HCT116 (cell line): ENCODE results near the gene COL26A1. TPM values are rescaled to one million over a fixed set of nuclear protein-coding genes. Genes with fewer than 3 reads are reported as not detected.
A peak's percentile ranks its signal among the peaks of the same experiment; 100 is the strongest.

Experiments used
- ATAC-seq: fragments of 200-7000 bp; cut with Tn5 transposase; 2 replicates; pipeline ENCODE4 v1.9.1; 2020; ENCODE audit warnings: mild to moderate bottlenecking, moderate library complexity
- BruUV-seq: library from RNA; stranded (reverse); fragments of 400-500 nt; replicated peaks from 2 replicates; lab custom pipeline; 2021; lab: Mats Ljungman, UMichigan
- CTCF ChIA-PET: fragments of 300-600 bp; sonication (Branson Sonifier 250); formaldehyde crosslinking; loops from one replicate; lab custom pipeline; 2021; ENCODE audit warnings: antibody characterized with exemption; lab: Charles Lee
- POLR2A ChIA-PET: fragments of 300-600, 350-600 bp; sonication (Branson Sonifier 250); formaldehyde crosslinking; loops from one replicate; lab custom pipeline; 2021; ENCODE audit warnings: antibody characterized with exemption; lab: Charles Lee
- RAD21 ChIA-PET, 2 experiments: fragments of 300-600 bp; sonication (Branson Sonifier 250); formaldehyde crosslinking; loops; one replicate each; lab custom pipeline; 2023; ENCODE audit warnings: low total read pairs in 2 of 2; ENCODE audit not compliant: uncharacterized antibody in 2 of 2, unreplicated experiment in 2 of 2, low non-redundant PET in 1 of 2; lab: Charles Lee
- DNase-seq: peaks from one replicate; pipeline ENCODE4 v3.0.0-alpha.2; 2010; ENCODE audit warnings: low read depth, low spot score
- H2AFZ ChIP-seq: fragments of 200-600 bp; shearing (Covaris generic), sonication (generic); 2 replicates; pipeline ENCODE4 v1.6.1; 2017; ENCODE audit warnings: low read depth, mixed run types, mixed read lengths, antibody characterized with exemption, low read length; ENCODE audit not compliant: poor library complexity, severe bottlenecking
- H3K27ac ChIP-seq: 2 replicates; pipeline ENCODE4 v1.5.1; 2012; ENCODE audit warnings: low read depth, low read length
- H3K27me3 ChIP-seq: fragments of 200-600 bp; sonication (generic); 2 replicates; pipeline ENCODE4 v1.6.1; 2016; ENCODE audit warnings: mixed run types, low read length, mixed read lengths; ENCODE audit not compliant: insufficient read depth
- H3K36me3 ChIP-seq, 2 experiments: fragments of 200-500 bp in 1 of 2; fragments of 200-600 bp in 1 of 2; sonication (Bioruptor generic) in 1 of 2; sonication (generic) in 1 of 2; 2 replicates each; pipeline versions ENCODE4 v1.5.1 to v1.6.1; 2014 to 2016; ENCODE audit warnings: low read length in 2 of 2, inconsistent platforms in 1 of 2, mixed read lengths in 1 of 2, mixed run types in 1 of 2; ENCODE audit not compliant: insufficient read depth in 2 of 2, control insufficient read depth in 1 of 2
- H3K4me1 ChIP-seq, 2 experiments: fragments of 200-600 bp in 1 of 2; sonication (generic) in 1 of 2; 2 replicates each; pipeline versions ENCODE4 v1.5.1 to v1.6.1; 2012 to 2017; ENCODE audit warnings: low read length in 2 of 2, inconsistent platforms in 1 of 2, mild to moderate bottlenecking in 1 of 2, mixed read lengths in 1 of 2, mixed run types in 1 of 2, moderate library complexity in 1 of 2; ENCODE audit not compliant: insufficient read depth in 2 of 2, control insufficient read depth in 1 of 2
- H3K4me2 ChIP-seq: fragments of 200-600 bp; sonication (generic); 2 replicates; pipeline ENCODE4 v1.6.1; 2017; ENCODE audit warnings: mixed run types, low read length, mixed read lengths
- H3K4me3 ChIP-seq, 2 experiments: fragments of 200-600 bp in 1 of 2; sonication (generic) in 1 of 2; replicated peaks in 1 of 2; 2 replicates each; pipeline ENCODE4 v1.5.1; 2011 to 2016; ENCODE audit warnings: low read length in 2 of 2, control low read depth in 1 of 2, low read depth in 1 of 2, mild to moderate bottlenecking in 1 of 2, mixed read lengths in 1 of 2, mixed run types in 1 of 2
- H3K79me2 ChIP-seq: fragments of 200-600 bp; sonication (generic); 2 replicates; pipeline ENCODE4 v1.6.1; 2017; ENCODE audit warnings: mild to moderate bottlenecking, mixed run types, low read length, moderate library complexity, mixed read lengths; ENCODE audit not compliant: insufficient read depth
- H3K9ac ChIP-seq: fragments of 200-600 bp; sonication (generic); 2 replicates; pipeline ENCODE4 v1.6.1; 2016; ENCODE audit warnings: low read length, mixed read lengths
- H3K9me2 ChIP-seq: fragments of 200-600 bp; sonication (generic), shearing (Covaris generic); 2 replicates; pipeline ENCODE4 v1.6.1; 2017; ENCODE audit warnings: mixed run types, mild to moderate bottlenecking, moderate library complexity; ENCODE audit not compliant: insufficient read depth
- H3K9me3 ChIP-seq, 2 experiments: fragments of 200-500 bp in 1 of 2; fragments of 200-600 bp in 1 of 2; sonication (Bioruptor generic) in 1 of 2; sonication (generic) in 1 of 2; 2 replicates each; pipeline ENCODE4 v1.6.1; 2014 to 2017; ENCODE audit warnings: low read length in 2 of 2, mixed read lengths in 2 of 2, inconsistent platforms in 1 of 2, low read depth in 1 of 2, mild to moderate bottlenecking in 1 of 2, mixed run types in 1 of 2, moderate library complexity in 1 of 2; ENCODE audit not compliant: control insufficient read depth in 1 of 2, insufficient read depth in 1 of 2
- H4K20me1 ChIP-seq: fragments of 200-600 bp; sonication (generic), shearing (Covaris generic); 2 replicates; pipeline ENCODE4 v1.6.1; 2017; ENCODE audit warnings: mixed run types, mild to moderate bottlenecking, moderate library complexity; ENCODE audit not compliant: insufficient read depth
- CEBPB ChIP-seq: IDR thresholded peaks from 2 replicates; pipeline ENCODE4 v1.6.1; 2012; ENCODE audit warnings: low read depth
- ELF1 ChIP-seq: IDR thresholded peaks from 2 replicates; pipeline ENCODE4 v1.6.1; 2012; ENCODE audit warnings: low read depth, borderline replicate concordance
- JUND ChIP-seq: IDR thresholded peaks from 2 replicates; pipeline ENCODE4 v1.6.1; 2012
- RAD21 ChIP-seq: IDR thresholded peaks from 2 replicates; pipeline ENCODE4 v1.6.1; 2012; ENCODE audit warnings: low read depth, mild to moderate bottlenecking
- SRF ChIP-seq: IDR thresholded peaks from 2 replicates; pipeline ENCODE4 v1.6.1; 2012; ENCODE audit warnings: low read depth
- intact Hi-C: fragments of 100-400 bp; cut with micrococcal nuclease; formaldehyde crosslinking; loops from 2 replicates; pipeline ENCODE4 v1.10.0; 2022
- total RNA-seq: library from RNA; stranded (reverse); gene quantifications from one replicate; pipeline ENCODE4 v1.2.1, GENCODE V29; 2021; ENCODE audit not compliant: unreplicated experiment
- TF ChIP-seq, protein P1 (sequence below): IDR thresholded peaks from 2 replicates; pipeline ENCODE4 v1.6.1; 2011; ENCODE audit warnings: mild to moderate bottlenecking, low read length, moderate library complexity; ENCODE audit not compliant: insufficient replicate concordance; ENCODE audit errors: extremely low read depth

The COL26A1 gene
- total RNA-seq, 1 experiment from 2014 or later, result 0.27 TPM

DNA sequence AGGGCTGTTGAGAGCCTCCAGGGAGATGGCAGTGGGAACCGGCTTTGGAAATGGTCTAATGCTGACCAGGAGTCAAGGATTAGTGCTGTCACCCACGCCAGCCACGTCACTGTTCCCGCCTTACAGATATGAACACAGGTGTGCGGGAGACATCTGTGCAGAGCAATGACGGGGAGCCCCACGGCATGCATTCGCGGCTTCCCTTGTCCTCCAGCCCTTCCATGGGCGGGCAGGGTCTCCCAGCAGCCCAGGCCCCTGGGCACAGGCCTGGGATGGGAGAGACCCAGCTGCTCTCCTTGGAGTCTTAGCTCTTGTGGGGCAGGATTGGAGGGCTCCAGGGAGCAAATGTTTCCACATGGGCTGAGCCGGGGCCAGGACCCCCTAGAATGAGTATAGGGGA, 172.2 kb downstream of the COL26A1 start:
- no TSS peak for BruUV-seq
- H3K36me3 ChIP-seq, result no peaks in the 10 kb centered on the region
- H3K9ac ChIP-seq, result no peak overlapping the region
- no peaks in the 10 kb centered on the region for H3K79me2 ChIP-seq
- ChIA-PET CTCF (no interaction called here), RAD21 (interaction anchor here in 1 of 2 experiments (0.6 kb wide), 1 partner anchor 17 kb away, joined by 4 read pairs; no protein-coding TSS in a partner anchor), POLR2A (no interaction called here)
- no peak overlapping the region for H3K4me2 ChIP-seq
- H3K4me3 ChIP-seq, result no peak overlapping the region
- no peaks in the 10 kb centered on the region for H4K20me1 ChIP-seq
- H3K9me2 ChIP-seq, result no peaks in the 10 kb centered on the region
- ATAC-seq (no peak), DNase-seq (no peak)
- peaks cover 25 to 35% of the 10 kb centered on the region in 2 experiments for H3K4me1 ChIP-seq
- TF ChIP-seq, protein P1, sequence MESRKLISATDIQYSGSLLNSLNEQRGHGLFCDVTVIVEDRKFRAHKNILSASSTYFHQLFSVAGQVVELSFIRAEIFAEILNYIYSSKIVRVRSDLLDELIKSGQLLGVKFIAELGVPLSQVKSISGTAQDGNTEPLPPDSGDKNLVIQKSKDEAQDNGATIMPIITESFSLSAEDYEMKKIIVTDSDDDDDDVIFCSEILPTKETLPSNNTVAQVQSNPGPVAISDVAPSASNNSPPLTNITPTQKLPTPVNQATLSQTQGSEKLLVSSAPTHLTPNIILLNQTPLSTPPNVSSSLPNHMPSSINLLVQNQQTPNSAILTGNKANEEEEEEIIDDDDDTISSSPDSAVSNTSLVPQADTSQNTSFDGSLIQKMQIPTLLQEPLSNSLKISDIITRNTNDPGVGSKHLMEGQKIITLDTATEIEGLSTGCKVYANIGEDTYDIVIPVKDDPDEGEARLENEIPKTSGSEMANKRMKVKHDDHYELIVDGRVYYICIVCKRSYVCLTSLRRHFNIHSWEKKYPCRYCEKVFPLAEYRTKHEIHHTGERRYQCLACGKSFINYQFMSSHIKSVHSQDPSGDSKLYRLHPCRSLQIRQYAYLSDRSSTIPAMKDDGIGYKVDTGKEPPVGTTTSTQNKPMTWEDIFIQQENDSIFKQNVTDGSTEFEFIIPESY, result no peak
- TF ChIP-seq JUND (no peak), RAD21 (no peak), SRF (no peak)
- no peak overlapping the region for H3K27ac ChIP-seq
- no peaks in the 10 kb centered on the region for H3K9me3 ChIP-seq
- H2AFZ ChIP-seq, result no peak overlapping the region
- intact Hi-C loops, result no loop called here
- no peaks in the 10 kb centered on the region for H3K27me3 ChIP-seq

GRCh38 chr7:101535351-101535751, 172.7 kb downstream of the COL26A1 start:
- intact Hi-C loops, result no loop called here

More at GRCh38 chr7:101535351-101535751, 172.7 kb downstream of the COL26A1 start:
- no peaks in the 10 kb centered on the region for H3K79me2 ChIP-seq
- peaks cover 25 to 35% of the 10 kb centered on the region in 2 experiments for H3K4me1 ChIP-seq
- ChIA-PET POLR2A (no interaction called here), CTCF (no interaction called here), RAD21 (interaction anchor here in 1 of 2 experiments (0.5 to 0.6 kb wide), 2 partner anchors 18 to 80 kb away, joined by 3 to 4 read pairs; no protein-coding TSS in a partner anchor)
- no peak overlapping the region for H3K4me3 ChIP-seq
- no peaks in the 10 kb centered on the region for H3K9me2 ChIP-seq
- H3K27ac ChIP-seq, result no peak overlapping the region
- peak overlapping the region; percentile 35; the same call in 1 of the 2 replicates for H3K4me2 ChIP-seq
- no peaks in the 10 kb centered on the region for H4K20me1 ChIP-seq
- H2AFZ ChIP-seq, result no peak overlapping the region
- H3K9ac ChIP-seq, result no peak overlapping the region
- no peaks in the 10 kb centered on the region for H3K36me3 ChIP-seq
- ATAC-seq, result no peak
- H3K9me3 ChIP-seq, result no peaks in the 10 kb centered on the region
- DNase-seq, result no peak
- BruUV-seq, result no TSS peak
- TF ChIP-seq ELF1, result no peak
- TF ChIP-seq, protein P1, result no peak
- no peak for TF ChIP-seq CEBPB
- H3K27me3 ChIP-seq, result no peaks in the 10 kb centered on the region
